CD4-positive, alpha-beta T cell treated with Interleukin-10 for 1 hour (primary cell): ENCODE data around the gene MTMR3.
"Not testable (repeated sequence)": the region's sequence is repeated elsewhere in the genome, so short reads cannot be mapped to it uniquely, and the experiment has no call there.

ENCODE experiments used
- DNase-seq: peaks from one replicate; pipeline ENCODE4 v3.0.0-alpha.2; 2020

Gene MTMR3

DNA sequence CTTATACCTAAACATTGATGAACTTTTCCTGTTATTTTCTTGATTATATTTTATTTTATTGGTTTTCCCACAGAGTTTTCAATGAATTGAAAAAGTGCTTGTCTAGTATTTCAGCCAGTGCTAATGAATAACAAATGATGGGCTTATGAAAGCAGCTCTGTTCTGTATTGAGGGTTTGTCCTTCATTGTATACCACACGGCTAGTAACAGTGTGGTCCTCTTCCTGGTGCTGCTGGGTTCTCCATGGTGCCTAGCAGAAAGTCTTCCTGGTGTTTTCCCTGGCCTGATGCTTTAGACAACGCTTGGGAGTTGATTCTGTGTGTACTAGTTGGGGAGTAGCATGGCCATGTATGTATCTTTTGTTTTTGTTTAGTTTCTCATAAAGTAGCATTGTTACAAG, 89.1 kb downstream of the MTMR3 start:
- DNase-seq: no peak

- no peak for DNase-seq
These were observed 90.3 kb downstream of the MTMR3 start for GRCh38 chr22:29973269-29973668.

DNA sequence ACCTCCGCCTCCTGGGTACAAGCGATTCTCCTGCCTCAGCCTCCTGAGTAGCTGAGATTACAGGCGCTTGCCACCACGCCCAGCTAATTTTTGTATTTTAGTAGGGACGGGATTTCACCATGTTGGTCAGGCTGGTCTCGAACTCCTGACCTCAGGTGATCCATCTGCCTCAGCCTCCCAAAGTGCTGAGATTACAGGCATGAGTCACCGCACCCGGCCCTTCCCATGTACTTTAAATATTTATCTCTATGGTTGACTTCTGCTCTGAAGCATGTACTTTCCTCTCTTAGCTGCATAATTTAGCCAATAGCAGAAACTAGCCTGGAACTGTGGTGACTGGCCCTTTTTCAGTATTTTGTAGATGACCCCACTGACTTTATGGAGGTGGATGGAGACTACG, 90.7 kb downstream of the MTMR3 start:
- not testable (repeated sequence) for DNase-seq

GRCh38 chr22:29975494-29975893, 92.5 kb downstream of the MTMR3 start:
- no peak for DNase-seq

DNA sequence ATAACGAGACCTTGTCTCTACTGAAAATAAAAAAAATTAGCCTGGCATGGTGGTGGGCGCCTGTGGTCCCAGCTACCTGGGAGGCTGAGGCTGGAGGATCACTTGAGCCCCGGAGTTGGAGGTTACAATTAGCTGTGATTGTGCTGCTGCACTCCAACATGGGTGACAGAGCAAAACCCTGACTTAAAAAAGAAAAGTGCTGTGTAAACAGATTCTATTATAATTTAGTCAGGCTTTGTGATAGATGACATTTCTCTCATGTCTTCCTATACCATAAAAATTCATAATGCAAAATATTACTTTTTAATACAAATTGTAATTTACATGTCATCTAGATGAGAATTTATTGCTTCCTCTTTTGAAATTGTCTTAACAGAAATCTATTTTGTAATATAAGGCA, 94.1 kb downstream of the MTMR3 start:
- DNase-seq: no peak

DNA sequence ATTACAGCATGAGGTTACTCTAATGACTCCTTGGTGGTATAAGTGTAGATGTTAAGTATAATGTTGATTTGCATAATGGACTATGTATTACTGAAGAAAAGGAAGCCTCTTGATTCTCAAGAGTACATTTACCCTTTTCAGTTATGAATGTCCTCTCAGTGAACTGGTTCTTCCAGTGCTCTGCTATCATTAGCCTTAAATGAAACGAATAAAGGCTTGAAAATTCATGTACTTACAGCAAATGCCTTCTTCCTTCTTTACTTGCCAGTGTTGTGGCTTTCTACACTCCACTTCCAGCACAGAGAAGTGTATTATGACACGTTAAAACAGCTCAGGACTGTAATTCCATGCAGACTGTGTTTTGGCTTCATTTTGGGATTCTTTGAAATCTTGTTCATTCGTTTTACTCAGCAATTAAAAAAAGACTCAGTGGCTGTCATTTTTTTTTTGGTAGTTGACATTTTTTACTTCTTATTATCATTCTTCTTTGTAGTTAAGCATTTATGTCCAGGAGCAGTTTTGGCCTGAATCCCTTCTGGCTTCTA, 96.9 kb downstream of the MTMR3 start:
- DNase-seq: no peak

DNA sequence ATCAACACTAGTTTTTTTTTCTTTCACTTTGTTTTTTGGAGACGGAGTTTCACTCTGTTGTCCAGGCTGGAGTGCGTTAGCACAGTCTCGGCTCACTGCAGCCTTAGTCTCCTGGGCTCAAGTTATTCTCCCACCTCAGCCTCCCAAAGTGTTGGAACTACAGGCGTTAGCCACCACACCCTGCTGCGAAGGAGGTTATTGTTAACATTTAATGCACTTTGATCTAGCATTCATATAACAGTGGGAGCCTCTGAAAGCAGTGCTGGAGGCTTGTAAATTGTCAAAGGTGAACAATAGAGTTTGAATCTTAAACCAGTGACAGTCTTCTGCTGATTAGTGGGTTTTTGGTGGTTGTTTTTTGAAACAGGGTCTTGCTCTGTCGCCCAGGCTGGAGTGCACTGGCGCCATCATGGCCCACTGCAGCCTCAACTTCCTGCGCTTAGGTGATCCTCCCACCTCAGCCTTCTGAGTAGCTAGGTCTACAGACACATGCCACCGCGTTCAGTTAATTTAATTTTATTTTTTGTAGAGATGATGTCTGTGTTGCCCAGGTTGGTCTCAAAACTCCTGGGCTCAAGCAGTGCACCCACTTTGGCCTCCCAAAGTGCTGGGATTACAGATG, 100.4 kb downstream of the MTMR3 start:
- DNase-seq: no peak

- no peak for DNase-seq
These were observed 102.9 kb downstream of the MTMR3 start for GRCh38 chr22:29985912-29986311.

DNA sequence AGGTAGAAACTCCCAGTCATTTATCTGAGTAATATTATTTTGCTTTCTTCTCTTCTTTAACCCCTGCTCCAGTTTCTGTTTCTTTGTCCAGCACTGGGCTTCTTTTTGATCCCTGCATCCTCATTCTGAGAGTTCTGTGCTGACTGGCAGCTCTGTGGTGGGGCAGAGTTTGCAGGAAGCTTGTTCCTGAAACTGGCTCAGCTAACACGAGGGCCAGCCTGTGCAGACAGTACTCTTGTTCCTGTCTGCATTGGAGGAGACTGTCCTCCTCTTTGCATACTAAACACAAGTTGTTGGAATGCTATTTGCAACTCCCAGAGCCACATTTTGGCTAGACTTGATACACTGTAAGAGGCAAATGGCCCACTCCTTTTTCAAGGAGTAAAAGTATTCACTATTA, 104.2 kb downstream of the MTMR3 start:
- DNase-seq: no peak

DNA sequence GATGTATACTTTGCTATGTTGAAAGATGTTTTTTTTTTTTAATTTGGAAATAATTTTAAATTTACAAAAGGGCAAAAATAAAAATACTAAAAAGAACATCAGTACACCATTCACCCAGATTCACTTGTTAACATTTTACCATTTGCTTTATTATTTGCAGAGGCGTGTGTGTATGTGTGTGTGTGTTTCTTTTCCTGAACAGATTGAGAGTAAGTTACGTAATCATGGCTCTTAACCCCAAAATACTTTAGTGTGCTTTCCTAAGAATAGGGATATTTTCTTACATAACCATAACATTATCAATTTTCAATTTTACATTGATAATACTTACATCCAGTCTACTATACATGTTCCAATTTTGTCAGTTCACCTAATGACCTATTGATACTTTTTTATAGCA, 105.7 kb downstream of the MTMR3 start:
- no peak for DNase-seq

DNA sequence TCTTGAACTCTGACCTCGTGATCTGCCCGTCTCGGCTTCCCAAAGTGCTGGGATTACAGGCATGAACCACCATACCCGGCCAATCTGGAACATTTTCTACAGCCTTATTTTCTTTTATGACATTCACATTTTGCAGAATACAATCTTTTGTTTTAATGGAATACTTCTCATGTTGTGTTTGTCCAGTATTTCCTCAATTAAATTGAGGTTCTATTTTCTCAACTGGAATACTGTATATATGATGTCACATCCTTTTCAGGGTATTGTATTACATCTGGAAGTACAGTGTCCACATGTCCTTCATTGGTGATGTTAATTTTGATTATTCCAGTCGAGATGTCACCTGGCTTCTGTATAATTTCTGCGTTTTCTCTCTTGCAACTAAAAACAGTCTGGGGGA, 106.5 kb downstream of the MTMR3 start:
- no peak for DNase-seq

DNA sequence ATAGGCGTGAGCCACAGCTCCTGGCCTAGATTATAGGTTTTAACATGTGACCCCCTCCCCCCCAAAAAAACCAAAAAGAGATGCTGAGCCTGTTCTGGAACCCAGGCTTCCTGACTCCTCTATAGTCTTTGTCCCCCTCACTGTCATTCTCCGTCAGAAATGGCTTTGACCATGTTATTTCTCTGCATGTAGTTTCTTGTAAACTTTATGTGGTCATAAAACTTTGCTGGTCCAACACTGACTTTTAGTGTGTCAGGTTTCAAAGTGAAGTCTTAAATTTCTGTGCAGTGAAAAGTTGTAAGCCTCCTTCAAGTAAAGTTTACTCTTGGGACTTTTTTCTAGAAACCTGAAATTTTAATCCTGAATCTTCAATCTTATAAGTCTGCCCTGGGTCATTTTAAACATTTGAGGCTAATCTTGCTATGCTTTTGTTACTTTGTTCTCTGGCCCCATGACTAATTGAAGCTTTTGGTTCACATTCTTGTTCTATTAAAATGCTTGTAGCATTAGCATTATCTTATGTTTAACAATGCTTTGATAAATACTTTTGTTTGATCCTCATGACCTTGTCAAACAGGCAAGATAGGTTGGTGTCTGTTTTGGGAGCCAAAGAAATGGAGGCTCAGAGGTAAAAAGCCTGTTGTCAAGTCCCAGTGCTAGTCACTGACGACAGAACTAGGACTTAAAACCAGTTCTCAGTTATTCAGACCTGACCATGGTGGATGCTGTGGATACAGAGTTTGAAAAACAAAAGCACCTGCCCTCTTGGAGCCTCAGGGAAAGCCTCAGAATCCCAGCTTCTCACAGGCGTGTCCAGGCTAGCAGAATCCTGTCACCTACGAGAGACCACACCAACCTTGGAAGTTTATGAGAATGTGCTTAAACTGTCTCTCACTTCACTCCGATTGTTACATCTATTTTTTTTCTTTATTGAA, 109.6 kb downstream of the MTMR3 start:
- DNase-seq: no peak

- no peak for DNase-seq
These were observed 111.2 kb downstream of the MTMR3 start for GRCh38 chr22:29994027-29994715.

DNA sequence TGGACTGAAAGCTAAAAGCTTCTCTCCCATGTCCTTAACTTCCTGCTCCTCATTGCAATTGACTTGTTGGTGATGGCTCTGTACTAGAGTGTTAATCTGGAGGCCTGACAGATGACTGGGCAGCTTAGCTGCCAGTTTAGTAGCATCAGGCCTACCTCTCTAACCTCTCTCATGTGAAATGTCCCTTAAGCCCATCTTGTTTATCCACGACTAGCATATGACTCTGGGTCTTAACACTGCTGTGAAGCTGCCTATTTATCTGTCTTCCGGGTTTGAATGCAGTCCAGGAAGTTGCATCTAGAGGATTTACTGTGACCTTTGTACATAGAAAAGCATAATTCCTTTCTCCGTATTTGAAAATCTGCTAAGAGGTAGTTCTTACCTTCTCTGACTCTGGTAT, 112.0 kb downstream of the MTMR3 start:
- no peak for DNase-seq

DNA sequence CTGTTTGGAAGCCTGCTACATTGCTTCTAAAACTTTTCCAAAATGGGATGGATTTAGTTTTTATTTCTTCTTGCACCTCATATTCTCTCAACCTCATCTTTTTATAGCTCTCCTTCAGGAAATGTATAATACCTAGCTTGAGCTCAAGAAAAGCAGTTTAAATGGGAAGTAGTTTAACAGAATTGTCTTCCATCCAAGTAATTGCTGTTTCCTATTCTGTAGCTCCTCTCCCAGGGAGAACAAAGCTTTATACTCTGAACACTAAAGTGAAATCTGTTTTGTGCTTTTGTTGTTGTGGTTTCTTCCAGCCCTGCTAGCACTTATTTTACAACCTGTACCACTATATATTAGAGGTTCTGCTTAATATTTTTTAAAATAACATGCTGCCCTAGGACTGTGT, 114.1 kb downstream of the MTMR3 start:
- no peak for DNase-seq

DNA sequence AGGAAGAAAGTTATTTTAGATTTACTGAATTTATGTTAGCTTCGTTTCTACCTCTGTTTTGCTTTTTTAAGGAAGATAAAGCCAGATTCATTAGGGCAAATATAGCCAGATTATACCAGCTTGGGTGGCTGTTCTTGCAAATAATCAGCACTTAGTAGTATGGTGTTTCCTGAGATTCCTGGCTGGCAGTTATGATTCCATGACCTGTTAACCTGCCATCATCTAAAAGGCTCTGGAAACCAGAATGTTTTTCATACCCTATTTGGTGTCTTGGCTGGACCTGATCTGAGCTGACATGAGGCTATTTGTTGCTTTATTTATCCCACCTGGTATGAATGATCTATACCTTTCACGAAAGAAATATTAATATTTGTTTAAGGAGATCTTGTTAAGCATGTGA, 114.5 kb downstream of the MTMR3 start:
- DNase-seq: no peak

DNA sequence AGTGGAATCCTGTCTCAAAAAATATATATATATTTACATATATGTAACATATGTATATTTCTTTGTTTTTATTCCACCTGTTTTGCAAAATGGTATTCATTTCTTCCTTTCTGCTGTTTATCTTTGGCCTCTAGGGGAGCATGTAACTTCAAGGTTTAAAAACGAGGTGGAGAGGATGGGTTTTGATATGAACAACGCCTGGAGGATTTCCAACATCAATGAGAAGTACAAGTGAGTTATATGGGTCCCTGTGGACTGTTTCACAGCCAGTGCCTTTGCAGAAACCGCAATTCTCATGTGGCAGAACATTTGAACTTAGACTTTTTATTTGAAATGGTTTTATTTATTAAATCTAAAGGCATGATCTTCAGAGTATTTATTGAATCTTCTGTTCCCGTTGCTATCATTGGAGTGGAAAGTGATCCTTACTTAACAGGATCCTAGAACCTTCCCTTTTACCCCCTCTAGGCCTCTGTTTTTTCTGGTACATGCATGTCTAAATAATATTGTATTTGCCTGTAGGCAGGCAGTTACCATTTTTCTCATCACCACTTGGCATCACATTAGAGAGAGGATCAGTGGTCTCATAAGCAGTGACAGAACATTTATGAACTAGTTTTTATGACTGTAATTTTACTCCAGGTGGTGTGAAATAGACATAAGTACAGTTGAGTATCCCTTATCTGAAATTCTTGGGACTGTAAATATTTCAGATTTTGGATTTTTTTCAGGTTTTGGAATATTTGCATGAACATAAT, 115.8 kb downstream of the MTMR3 start:
- DNase-seq: peak; percentile 10

DNA sequence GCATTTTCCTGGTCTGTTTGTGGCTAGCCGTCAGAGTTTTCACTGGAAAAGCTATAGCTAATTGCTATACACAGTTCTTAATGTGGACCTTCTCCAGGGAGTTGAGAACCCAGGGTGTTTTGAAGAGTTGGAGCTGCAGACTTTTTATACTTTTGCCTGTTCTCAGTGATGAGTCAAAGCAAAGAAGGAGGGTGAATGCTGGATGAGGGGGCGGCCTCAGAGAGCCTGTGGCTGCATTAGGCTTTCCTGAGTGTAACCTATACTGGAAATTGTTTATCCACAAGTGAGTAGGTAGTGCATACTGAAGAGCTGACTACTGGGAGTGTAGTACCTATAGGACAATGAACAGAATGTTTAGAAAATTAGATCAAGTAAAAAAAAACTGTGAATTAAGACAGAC, 117.6 kb downstream of the MTMR3 start:
- no peak for DNase-seq

DNA sequence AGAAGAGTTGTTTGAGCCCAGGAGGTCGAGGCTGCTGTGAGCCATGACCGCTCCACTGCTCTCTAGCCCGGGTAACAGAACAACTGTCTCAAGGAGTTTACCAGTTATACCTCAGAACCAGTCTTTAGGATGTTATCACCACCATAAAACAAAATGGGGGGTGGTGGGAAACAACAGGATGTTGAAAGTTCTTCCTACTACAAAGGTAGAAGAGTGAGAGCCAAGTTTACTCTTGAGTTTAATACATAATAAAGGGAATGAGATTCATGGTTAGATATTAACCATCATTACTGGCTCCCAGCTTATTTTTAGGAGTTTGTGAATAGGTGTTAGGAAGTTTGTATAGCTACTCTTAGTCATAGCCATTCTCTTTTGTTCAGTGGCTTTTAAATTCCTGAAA, 118.5 kb downstream of the MTMR3 start:
- no peak for DNase-seq

DNA sequence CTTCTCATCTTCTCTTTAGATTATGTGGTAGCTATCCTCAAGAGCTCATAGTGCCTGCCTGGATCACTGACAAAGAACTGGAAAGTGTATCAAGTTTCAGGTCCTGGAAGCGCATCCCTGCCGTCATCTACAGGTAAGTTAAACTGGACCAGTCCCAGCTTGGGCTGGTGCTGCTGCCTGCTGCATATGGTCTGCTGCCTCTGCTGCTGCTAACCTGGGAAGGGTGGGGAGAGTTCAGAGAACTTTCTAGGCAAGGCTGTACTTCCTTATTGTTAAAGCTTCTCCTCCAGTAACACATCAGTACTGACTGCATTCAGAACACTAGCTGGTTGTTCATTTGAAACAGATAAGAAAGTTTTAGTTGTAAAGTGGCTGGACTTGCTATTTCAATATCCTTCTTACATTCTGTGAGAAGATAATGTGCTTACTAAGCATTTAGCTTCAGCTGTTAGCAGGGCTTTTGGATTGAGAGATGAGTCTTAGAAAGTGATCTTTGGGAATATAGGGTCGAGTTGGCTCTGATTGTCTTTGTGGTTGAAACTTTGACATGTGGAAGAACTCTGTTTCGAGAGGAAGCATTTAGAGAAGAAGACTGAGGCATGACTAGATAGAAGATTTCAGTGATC, 120.0 kb downstream of the MTMR3 start:
- no peak for DNase-seq

- no peak for DNase-seq
These were observed 121.1 kb downstream of the MTMR3 start for GRCh38 chr22:30004101-30004500.

GRCh38 chr22:30004694-30005093, 121.7 kb downstream of the MTMR3 start:
- DNase-seq: no peak
